ENCODE results near the gene STRADA.

The STRADA gene

GRCh38 chr17:63701456-63701820 lies 40.2 kb downstream of the STRADA start:
- no peak for DNase-seq (ENCODE audit: low read depth)

GRCh38 chr17:63700528-63701455 lies 40.8 kb downstream of the STRADA start:
- peak; percentile 49 for DNase-seq (ENCODE audit: low read depth)

- DNase-seq (ENCODE audit: low read depth), result no peak
Measured at GRCh38 chr17:63699638-63700527, 41.7 kb downstream of the STRADA start, which contains the start of gene LIMD2. Gene LIMD2, minus strand, starts transcription at chr17:63700125. Its CDS starts 827 bp downstream, at chr17:63699298.

GRCh38 chr17:63698886-63699637 lies 42.5 kb downstream of the STRADA start:
- DNase-seq (ENCODE audit: low read depth), result no peak

GRCh38 chr17:63698381-63698885 lies 43.2 kb downstream of the STRADA start:
- DNase-seq (ENCODE audit: low read depth), result no peak

- DNase-seq (ENCODE audit: low read depth), result no peak
Measured at GRCh38 chr17:63697341-63698286, 44.0 kb downstream of the STRADA start.

GRCh38 chr17:63696381-63696961 lies 45.1 kb downstream of the STRADA start:
- DNase-seq (ENCODE audit: low read depth), result peak; percentile 36

GRCh38 chr17:63695889-63696288 lies 45.7 kb downstream of the STRADA start:
- no peak for DNase-seq (ENCODE audit: low read depth)

- no peak for DNase-seq (ENCODE audit: low read depth)
Measured at GRCh38 chr17:63694950-63695773, 46.4 kb downstream of the STRADA start.

GRCh38 chr17:63694229-63694949 lies 47.2 kb downstream of the STRADA start:
- DNase-seq (ENCODE audit: low read depth), result no peak

- DNase-seq (ENCODE audit: low read depth), result no peak
Measured at GRCh38 chr17:63693411-63694113, 48.0 kb downstream of the STRADA start.

- DNase-seq (ENCODE audit: low read depth), result no peak
Measured at GRCh38 chr17:63692195-63692816, 49.3 kb downstream of the STRADA start.

- DNase-seq (ENCODE audit: low read depth), result no peak
Measured at GRCh38 chr17:63689479-63689878, 52.1 kb downstream of the STRADA start.

GRCh38 chr17:63688396-63689020 lies 53.1 kb downstream of the STRADA start:
- no peak for DNase-seq (ENCODE audit: low read depth)

GRCh38 chr17:63686138-63686685 lies 55.4 kb downstream of the STRADA start:
- no peak for DNase-seq (ENCODE audit: low read depth)

- DNase-seq (ENCODE audit: low read depth), result no peak
Measured at GRCh38 chr17:63685578-63685977, 56.0 kb downstream of the STRADA start.

GRCh38 chr17:63685041-63685440 lies 56.6 kb downstream of the STRADA start:
- DNase-seq (ENCODE audit: low read depth), result no peak
